HepG2 (cell line): ENCODE measurements around the gene ZNF385B. TPM values are rescaled to one million over a fixed set of nuclear protein-coding genes. Genes with fewer than 3 reads are reported as not detected.

Source experiments
- ATAC-seq: fragments of 200-7000 bp; cut with Tn5 transposase; 3 replicates; pipeline ENCODE4 v1.9.1; 2020; ENCODE audit warnings: mild to moderate bottlenecking, moderate library complexity
- BruUV-seq: library from RNA; stranded (reverse); fragments of 400-500 nt; replicated peaks from 2 replicates; lab custom pipeline; 2021; lab: Mats Ljungman, UMichigan
- CTCF ChIA-PET: fragments of 300-600 bp; formaldehyde crosslinking; extraction: SDS; loops from one replicate; lab custom pipeline; 2021; ENCODE audit warnings: low total read pairs, inconsistent platforms, low intra/inter-chr PET ratio; lab: Yijun Ruan, JAX
- POLR2A ChIA-PET: fragments of 350-600 bp; sonication (Branson Sonifier 250); formaldehyde crosslinking; loops from one replicate; lab custom pipeline; 2020; ENCODE audit warnings: antibody characterized with exemption, inconsistent platforms; lab: Yijun Ruan, JAX
- DNase-seq: peaks from one replicate; pipeline ENCODE4 v3.0.0-alpha.2; 2015; ENCODE audit warnings: low spot score
- FAIRE-seq: peaks from 3 replicates; lab custom pipeline; 2011; peaks lifted over from hg19 to GRCh38; lab: Jason Lieb, UNC
- H2AFZ ChIP-seq: one replicate; pipeline ENCODE4 v1.6.1; 2011; ENCODE audit warnings: low read length, inconsistent platforms
- H3K27ac ChIP-seq: fragments of 300-600 bp; 3 replicates; pipeline ENCODE4 v1.8.0; 2011; ENCODE audit warnings: mixed run types, mild to moderate bottlenecking, mixed read lengths, low read length, inconsistent platforms; ENCODE audit not compliant: insufficient read depth; ENCODE audit errors: extremely low read length
- H3K27me3 ChIP-seq, 2 experiments: fragments of 200-600 bp in 1 of 2; 2 replicates in 1 of 2; 3 replicates in 1 of 2; pipeline versions ENCODE4 v1.6.0 to v1.8.0; 2011; ENCODE audit warnings: low read length in 2 of 2, mild to moderate bottlenecking in 2 of 2, moderate library complexity in 2 of 2, inconsistent platforms in 1 of 2; ENCODE audit not compliant: insufficient read depth in 2 of 2, control insufficient read depth in 1 of 2
- H3K36me3 ChIP-seq, 2 experiments: fragments of 200-600 bp in 1 of 2; replicated peaks in 1 of 2; 2 replicates in 1 of 2; 3 replicates in 1 of 2; pipeline versions ENCODE4 v1.5.1 to v1.8.0; 2011; ENCODE audit warnings: low read length in 2 of 2, inconsistent platforms in 1 of 2; ENCODE audit not compliant: insufficient read depth in 2 of 2, control insufficient read depth in 1 of 2
- H3K4me1 ChIP-seq: 2 replicates; pipeline ENCODE4 v1.5.1; 2012; ENCODE audit warnings: low read length, inconsistent platforms; ENCODE audit not compliant: insufficient read depth
- H3K4me2 ChIP-seq: 2 replicates; pipeline ENCODE4 v1.6.0; 2011; ENCODE audit warnings: low read depth, low read length, inconsistent platforms
- H3K4me3 ChIP-seq, 3 experiments: fragments of 200-600 bp in 1 of 3; sonication (generic), shearing (Covaris generic) in 1 of 3; replicated peaks in 1 of 3; 2 replicates each; pipeline ENCODE4 v1.5.1; 2011 to 2016; ENCODE audit warnings: low read length in 3 of 3, inconsistent platforms in 2 of 3, low read depth in 2 of 3, mild to moderate bottlenecking in 2 of 3, control low read depth in 1 of 3, mixed read lengths in 1 of 3; ENCODE audit not compliant: insufficient read depth in 1 of 3
- H3K79me2 ChIP-seq: one replicate; pipeline ENCODE4 v1.6.1; 2011; ENCODE audit warnings: low read length, inconsistent platforms; ENCODE audit not compliant: insufficient read depth
- H3K9ac ChIP-seq: 2 replicates; pipeline ENCODE4 v1.6.0; 2011; ENCODE audit warnings: mild to moderate bottlenecking, low read depth, low read length, inconsistent platforms; ENCODE audit not compliant: insufficient read depth
- H3K9me3 ChIP-seq: 2 replicates; pipeline ENCODE4 v1.5.1; 2012; ENCODE audit warnings: mild to moderate bottlenecking, low read length
- H4K20me1 ChIP-seq: 2 replicates; pipeline ENCODE4 v1.6.0; 2011; ENCODE audit warnings: inconsistent platforms, mild to moderate bottlenecking, low read length, moderate library complexity; ENCODE audit not compliant: insufficient read depth
- ARID2 ChIP-seq: sonication (generic); formaldehyde crosslinking; IDR thresholded peaks from 2 replicates; pipeline ENCODE4 v1.8.1; 2022; ENCODE audit warnings: mild to moderate bottlenecking, missing genetic modification reagents, borderline replicate concordance
- HOXA5 ChIP-seq: sonication (generic); formaldehyde crosslinking; IDR thresholded peaks from 2 replicates; pipeline ENCODE4 v1.4.0; 2020; ENCODE audit warnings: missing genetic modification reagents
- JUNB ChIP-seq: sonication (generic); formaldehyde crosslinking; IDR thresholded peaks from 2 replicates; pipeline ENCODE4 v1.8.0; 2022; ENCODE audit warnings: missing genetic modification reagents, mild to moderate bottlenecking, borderline replicate concordance
- ONECUT2 ChIP-seq: sonication (generic); formaldehyde crosslinking; IDR thresholded peaks from 2 replicates; pipeline ENCODE4 v1.4.0; 2020; ENCODE audit warnings: missing genetic modification reagents
- RFX3 ChIP-seq: IDR thresholded peaks from 2 replicates; pipeline ENCODE4 v1.6.1; 2016; ENCODE audit warnings: missing biosample characterization, missing genetic modification reagents
- SRSF4 ChIP-seq: fragments of 200-400 bp; formaldehyde crosslinking; IDR thresholded peaks from one replicate; pipeline ENCODE4 v1.6.1; 2018; ENCODE audit warnings: mild to moderate bottlenecking, low read depth, low read length, moderate library complexity; ENCODE audit not compliant: poor library complexity, severe bottlenecking
- ZNF550 ChIP-seq: sonication (generic); formaldehyde crosslinking; IDR thresholded peaks from 2 replicates; pipeline ENCODE4 v1.4.0; 2020; ENCODE audit warnings: mild to moderate bottlenecking, missing genetic modification reagents, borderline replicate concordance
- ZNF720 ChIP-seq: sonication (generic); formaldehyde crosslinking; IDR thresholded peaks from 2 replicates; pipeline ENCODE4 v1.4.0; 2020; ENCODE audit warnings: missing genetic modification reagents
- WGBS: methylation state at CpG from one replicate; pipeline ENCODE4 v1.1.6; 2017; ENCODE audit warnings: low lambda C conversion rate; 5-methylcytosine and 5-hydroxymethylcytosine counted together
- in situ Hi-C: cut with HindIII; loops from 2 replicates; pipeline ENCODE4 v1.10.0; 2017; ENCODE audit warnings: low pct_unique_long_range_greater_than_20kb; ENCODE audit not compliant: extremely low pct_ligation_motif_present
- intact Hi-C: fragments of 100-400 bp; cut with micrococcal nuclease; formaldehyde crosslinking; loops from one replicate; pipeline ENCODE4 v1.10.0; 2022; ENCODE audit not compliant: unreplicated experiment
- polyA plus RNA-seq, 8 experiments: library from polyadenylated mRNA; depleted of rRNA in 3 of 8; stranded (reverse) in 7 of 8; unstranded in 1 of 8; fragments of >200 nt; fragmentation: Illumina TruSeq in 4 of 8; extraction: Trizol in 4 of 8; gene quantifications; 2 replicates each; pipeline versions ENCODE4 v1.2.1 to v1.2.3, GENCODE V29; 2011 to 2016; ENCODE audit warnings: low read depth in 4 of 8, missing spikeins in 1 of 8, mixed read lengths in 1 of 8; ENCODE audit not compliant: insufficient read depth in 1 of 8
- total RNA-seq, 5 experiments: library from RNA; depleted of rRNA; stranded (reverse); fragments of >200 nt; fragmentation: Illumina TruSeq; extraction: Trizol; gene quantifications; 2 replicates each; pipeline ENCODE4 v1.2.3, GENCODE V29; 2016; ENCODE audit warnings: low read depth in 1 of 5
- TF ChIP-seq, protein P1 (sequence below): sonication (generic); formaldehyde crosslinking; IDR thresholded peaks from 2 replicates; pipeline ENCODE4 v1.9.0; 2021; ENCODE audit warnings: missing genetic modification reagents, borderline replicate concordance
- TF ChIP-seq, protein P2 (sequence below): sonication (generic); formaldehyde crosslinking; IDR thresholded peaks from 2 replicates; pipeline ENCODE4 v1.4.0; 2020; ENCODE audit warnings: missing genetic modification reagents

Gene ZNF385B
- total and polyA plus RNA-seq, 2 of the 13 experiments (the other 11 are each of a cell fraction or from before 2014, with no cell fraction given): 3.3 to 6.7 TPM

DNA sequence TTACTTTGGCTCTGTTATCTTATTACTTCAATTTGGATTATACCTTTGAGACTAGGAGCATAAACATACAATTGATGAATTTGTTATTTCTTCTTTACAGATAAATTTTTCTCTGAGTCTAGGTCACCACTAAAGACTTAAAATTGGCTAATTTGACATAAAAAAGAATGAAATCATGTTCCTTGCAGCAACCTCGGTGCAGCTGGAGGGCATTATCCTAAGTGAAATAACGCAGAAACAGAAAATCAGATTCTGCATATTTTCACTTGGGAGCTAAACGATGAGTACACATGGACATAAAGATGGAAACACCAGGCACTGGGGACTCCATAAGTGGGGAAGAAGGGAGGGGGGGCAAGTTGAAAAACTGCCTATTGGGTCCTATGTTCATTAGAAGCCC is 424.0 kb downstream of the ZNF385B start:
- Histone ChIP-seq H3K9me3 (no peaks in the 10 kb centered on the region), H3K4me1 (no peaks in the 10 kb centered on the region), H4K20me1 (no peaks in the 10 kb centered on the region), H3K4me2 (no peak overlapping the region), H3K36me3 (no peaks in the 10 kb centered on the region), H3K27ac (no peak overlapping the region), H3K4me3 (no peak overlapping the region), H2AFZ (no peak overlapping the region), H3K9ac (no peak overlapping the region), H3K79me2 (no peaks in the 10 kb centered on the region), H3K27me3 (no peaks in the 10 kb centered on the region)
- DNase-seq: no peak
- 80% methylated on average over 3 of the region's 3 CpGs for WGBS
- in situ Hi-C loops: no loop called here
- no peak for FAIRE-seq
- ChIA-PET POLR2A (no interaction called here), CTCF (no interaction called here)
- intact Hi-C loops: no loop called here
- TF ChIP-seq ONECUT2 (CRISPR knock-in tag): no peak
- no peak for TF ChIP-seq ZNF550 (CRISPR knock-in tag)
- TF ChIP-seq ZNF720 (CRISPR knock-in tag): no peak
- no peak for TF ChIP-seq RFX3 (CRISPR knock-in tag)
- no peak for TF ChIP-seq ARID2
- no peak for TF ChIP-seq SRSF4
- TF ChIP-seq, protein P1, sequence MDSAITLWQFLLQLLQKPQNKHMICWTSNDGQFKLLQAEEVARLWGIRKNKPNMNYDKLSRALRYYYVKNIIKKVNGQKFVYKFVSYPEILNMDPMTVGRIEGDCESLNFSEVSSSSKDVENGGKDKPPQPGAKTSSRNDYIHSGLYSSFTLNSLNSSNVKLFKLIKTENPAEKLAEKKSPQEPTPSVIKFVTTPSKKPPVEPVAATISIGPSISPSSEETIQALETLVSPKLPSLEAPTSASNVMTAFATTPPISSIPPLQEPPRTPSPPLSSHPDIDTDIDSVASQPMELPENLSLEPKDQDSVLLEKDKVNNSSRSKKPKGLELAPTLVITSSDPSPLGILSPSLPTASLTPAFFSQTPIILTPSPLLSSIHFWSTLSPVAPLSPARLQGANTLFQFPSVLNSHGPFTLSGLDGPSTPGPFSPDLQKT (CRISPR knock-in tag): no peak
- TF ChIP-seq JUNB (CRISPR knock-in tag): no peak
- no peak for TF ChIP-seq HOXA5 (CRISPR knock-in tag)
- TF ChIP-seq, protein P2, sequence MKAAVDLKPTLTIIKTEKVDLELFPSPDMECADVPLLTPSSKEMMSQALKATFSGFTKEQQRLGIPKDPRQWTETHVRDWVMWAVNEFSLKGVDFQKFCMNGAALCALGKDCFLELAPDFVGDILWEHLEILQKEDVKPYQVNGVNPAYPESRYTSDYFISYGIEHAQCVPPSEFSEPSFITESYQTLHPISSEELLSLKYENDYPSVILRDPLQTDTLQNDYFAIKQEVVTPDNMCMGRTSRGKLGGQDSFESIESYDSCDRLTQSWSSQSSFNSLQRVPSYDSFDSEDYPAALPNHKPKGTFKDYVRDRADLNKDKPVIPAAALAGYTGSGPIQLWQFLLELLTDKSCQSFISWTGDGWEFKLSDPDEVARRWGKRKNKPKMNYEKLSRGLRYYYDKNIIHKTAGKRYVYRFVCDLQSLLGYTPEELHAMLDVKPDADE (CRISPR knock-in tag): no peak
- no TSS peak for BruUV-seq
- no peak for ATAC-seq
